ENCODE results near the gene YIPF5. TPM values are rescaled to one million over a fixed set of nuclear protein-coding genes. Genes with fewer than 3 reads are reported as not detected.

YIPF5 gene
- total RNA-seq, 6 donors from 2014 or later: 9.4 to 45.2 (median 30.9) TPM

DNA sequence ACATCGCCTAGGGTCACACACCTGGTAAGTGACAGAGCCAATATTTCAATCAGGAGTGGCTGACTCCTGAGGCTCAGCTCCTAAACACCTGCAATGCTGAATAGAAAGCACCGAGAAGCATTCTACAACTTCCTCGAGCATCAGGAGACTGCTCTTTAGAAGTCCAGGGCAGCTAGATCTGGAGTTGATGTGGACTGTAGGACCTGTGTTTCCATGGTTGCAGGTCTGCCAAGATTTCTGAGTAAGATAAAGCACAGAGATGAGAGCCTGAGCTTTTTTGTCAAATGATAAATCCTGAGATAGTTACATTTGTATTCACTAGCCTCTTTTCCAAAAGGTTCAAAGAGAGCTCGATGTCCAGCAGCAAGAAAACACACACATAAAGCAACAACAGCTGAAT lies 43.8 kb downstream of the YIPF5 start:
- Histone ChIP-seq H3K4me1 (peaks cover 0 to 3% (median 0%) of the 10 kb centered on the region in 4 donors), H3K27me3 (no peaks in the 10 kb centered on the region), H3K4me3 (no peak overlapping the region), H3K36me3 (no peaks in the 10 kb centered on the region), H3K27ac (no peak overlapping the region), H3K9me3 (no peaks in the 10 kb centered on the region)
- DNase-seq: no peak
- ATAC-seq (ENCODE audit: low FRiP score in 2 of 2): no peak
- 82 to 96% methylated on average over 4 of the region's 4 CpGs for WGBS, 2 donors
- TF ChIP-seq, protein P1, sequence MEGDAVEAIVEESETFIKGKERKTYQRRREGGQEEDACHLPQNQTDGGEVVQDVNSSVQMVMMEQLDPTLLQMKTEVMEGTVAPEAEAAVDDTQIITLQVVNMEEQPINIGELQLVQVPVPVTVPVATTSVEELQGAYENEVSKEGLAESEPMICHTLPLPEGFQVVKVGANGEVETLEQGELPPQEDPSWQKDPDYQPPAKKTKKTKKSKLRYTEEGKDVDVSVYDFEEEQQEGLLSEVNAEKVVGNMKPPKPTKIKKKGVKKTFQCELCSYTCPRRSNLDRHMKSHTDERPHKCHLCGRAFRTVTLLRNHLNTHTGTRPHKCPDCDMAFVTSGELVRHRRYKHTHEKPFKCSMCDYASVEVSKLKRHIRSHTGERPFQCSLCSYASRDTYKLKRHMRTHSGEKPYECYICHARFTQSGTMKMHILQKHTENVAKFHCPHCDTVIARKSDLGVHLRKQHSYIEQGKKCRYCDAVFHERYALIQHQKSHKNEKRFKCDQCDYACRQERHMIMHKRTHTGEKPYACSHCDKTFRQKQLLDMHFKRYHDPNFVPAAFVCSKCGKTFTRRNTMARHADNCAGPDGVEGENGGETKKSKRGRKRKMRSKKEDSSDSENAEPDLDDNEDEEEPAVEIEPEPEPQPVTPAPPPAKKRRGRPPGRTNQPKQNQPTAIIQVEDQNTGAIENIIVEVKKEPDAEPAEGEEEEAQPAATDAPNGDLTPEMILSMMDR (IDR thresholded peaks at IDR 0.05): no peak
- TF ChIP-seq POLR2AphosphoS5 (IDR thresholded peaks at IDR 0.05) (no peak), EP300 (IDR thresholded peaks at IDR 0.05) (no peak), POLR2A (IDR thresholded peaks at IDR 0.05) (no peak)

DNA sequence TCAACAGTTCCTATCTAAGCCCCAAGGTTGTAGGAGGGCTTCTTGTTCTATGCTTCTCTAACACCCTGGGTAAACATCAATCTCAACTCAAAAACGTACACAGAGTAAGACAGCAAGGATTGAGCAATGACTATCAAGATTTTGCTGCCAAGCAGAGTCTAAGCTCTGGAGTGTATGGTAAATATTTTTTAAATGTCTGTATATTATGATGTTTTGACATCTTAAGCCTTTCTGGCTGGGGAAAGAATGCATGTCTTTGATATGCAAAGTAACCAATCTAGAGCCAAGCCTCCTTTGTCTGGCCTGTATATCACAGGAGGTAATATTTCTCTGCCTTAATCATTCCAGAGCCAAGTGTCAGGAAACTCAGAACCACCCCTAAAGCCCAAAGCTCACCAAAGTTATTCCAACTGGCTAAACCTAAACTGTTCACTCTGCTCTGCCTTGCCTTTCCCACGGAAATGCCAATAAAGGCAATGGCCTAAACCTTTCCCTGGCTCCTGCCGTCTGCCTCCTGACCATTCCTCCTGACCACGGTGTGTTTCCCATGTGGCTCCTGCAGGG lies 45.2 kb downstream of the YIPF5 start:
- peak; percentile 24 to 43 for ATAC-seq (ENCODE audit: low FRiP score in 2 of 2)
- DNase-seq: no peak

DNA sequence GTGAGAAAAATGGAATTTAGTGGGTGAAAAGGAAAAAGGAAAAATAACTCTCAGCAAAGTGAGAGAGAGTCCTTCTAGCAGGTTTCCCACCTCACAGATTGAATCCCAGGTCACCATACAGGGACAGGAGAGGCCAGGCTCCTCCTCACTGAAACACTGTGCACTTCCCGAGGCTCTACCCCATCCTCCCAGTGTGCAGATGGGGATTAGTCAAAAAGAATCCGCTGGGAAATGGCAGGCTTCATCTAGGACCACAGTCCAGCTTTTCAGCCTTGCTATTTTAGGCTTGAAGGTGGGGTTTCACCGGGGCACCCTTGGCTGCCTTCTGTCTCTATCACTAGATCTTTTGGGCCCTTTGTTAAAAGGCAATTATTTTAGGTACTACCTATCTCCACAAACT lies 47.8 kb downstream of the YIPF5 start:
- Histone ChIP-seq H3K4me1 (peaks cover 0 to 3% (median 0%) of the 10 kb centered on the region in 4 donors), H3K27ac (no peak overlapping the region), H3K9me3 (no peaks in the 10 kb centered on the region), H3K27me3 (no peaks in the 10 kb centered on the region), H3K4me3 (no peak overlapping the region), H3K36me3 (no peaks in the 10 kb centered on the region)
- no peak for ATAC-seq (ENCODE audit: low FRiP score in 2 of 2)
- WGBS, 2 donors: 86 to 87% methylated on average over 3 of the region's 3 CpGs
- DNase-seq: no peak
- no peak for TF ChIP-seq POLR2A (IDR thresholded peaks at IDR 0.05)
- TF ChIP-seq EP300 (IDR thresholded peaks at IDR 0.05): no peak
- TF ChIP-seq, protein P1 (IDR thresholded peaks at IDR 0.05): no peak
- TF ChIP-seq POLR2AphosphoS5 (IDR thresholded peaks at IDR 0.05): no peak

More for the DNA sequence above, 45.2 kb downstream of the YIPF5 start:
- TF ChIP-seq POLR2A (IDR thresholded peaks at IDR 0.05) (no peak), EP300 (IDR thresholded peaks at IDR 0.05) (no peak), POLR2AphosphoS5 (IDR thresholded peaks at IDR 0.05) (no peak)
- TF ChIP-seq, protein P1 (IDR thresholded peaks at IDR 0.05): no peak
- Histone ChIP-seq H3K27ac (no peak overlapping the region), H3K4me3 (no peak overlapping the region), H3K27me3 (no peaks in the 10 kb centered on the region), H3K9me3 (no peaks in the 10 kb centered on the region), H3K36me3 (no peaks in the 10 kb centered on the region), H3K4me1 (peaks cover 0 to 3% (median 0%) of the 10 kb centered on the region in 4 donors)
- 57 to 61% methylated on average over 4 of the region's 4 CpGs for WGBS, 2 donors

DNA sequence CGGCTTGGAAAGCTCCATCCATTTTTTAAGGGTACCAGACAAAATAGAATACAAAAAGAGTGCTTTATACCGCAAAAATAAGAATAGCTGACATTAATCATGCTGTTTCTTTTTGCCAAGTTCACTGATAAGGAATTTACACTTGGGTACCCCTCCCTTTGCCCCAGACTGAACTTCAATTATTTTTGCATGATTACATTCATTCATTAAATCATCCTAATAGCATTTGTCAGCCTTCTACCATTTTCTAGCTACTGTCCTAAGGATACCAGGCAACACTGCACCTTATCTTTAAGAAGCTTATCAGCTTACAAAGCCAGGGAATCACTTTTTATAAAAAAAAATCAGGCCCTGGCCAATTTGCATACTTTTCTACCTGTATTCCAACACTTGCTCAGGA lies 48.4 kb downstream of the YIPF5 start:
- DNase-seq (no peak), ATAC-seq (ENCODE audit: low FRiP score in 2 of 2) (no peak)
- H3K27ac ChIP-seq: no peak overlapping the region
- H3K27me3 ChIP-seq: no peaks in the 10 kb centered on the region
- H3K4me1 ChIP-seq: peaks cover 0 to 3% (median 0%) of the 10 kb centered on the region in 4 donors
- no peak overlapping the region for H3K4me3 ChIP-seq
- no peaks in the 10 kb centered on the region for H3K9me3 ChIP-seq
- WGBS, 2 donors: 71 to 80% methylated on average over 2 of the region's 2 CpGs
- no peaks in the 10 kb centered on the region for H3K36me3 ChIP-seq
- no peak for TF ChIP-seq POLR2A (IDR thresholded peaks at IDR 0.05)
- TF ChIP-seq EP300 (IDR thresholded peaks at IDR 0.05): no peak
- TF ChIP-seq POLR2AphosphoS5 (IDR thresholded peaks at IDR 0.05): no peak
- TF ChIP-seq, protein P1 (IDR thresholded peaks at IDR 0.05): no peak

DNA sequence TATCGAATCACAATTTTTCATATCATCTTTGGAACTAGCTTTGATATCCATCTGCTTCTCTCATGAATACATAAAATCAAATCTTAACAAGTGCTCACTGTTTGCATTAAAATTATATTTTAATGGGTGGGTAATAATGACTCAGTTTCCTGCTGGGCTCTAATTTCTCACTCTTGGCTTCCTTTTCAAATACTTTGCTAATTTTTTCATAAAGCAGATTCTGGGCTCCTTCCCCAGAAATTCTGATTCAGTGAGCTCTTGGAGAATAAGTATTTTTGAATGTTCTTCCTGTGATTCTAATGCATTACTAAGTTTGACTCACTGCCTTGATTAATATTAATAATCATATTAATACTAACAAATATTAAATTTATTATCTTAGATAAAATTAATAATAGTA lies 48.9 kb downstream of the YIPF5 start:
- H3K4me1 ChIP-seq: peaks cover 0 to 3% (median 0%) of the 10 kb centered on the region in 4 donors
- H3K27ac ChIP-seq: no peak overlapping the region
- 98 to 100% methylated on average over 1 of the region's 1 CpG for WGBS, 2 donors
- no peak overlapping the region for H3K4me3 ChIP-seq
- no peaks in the 10 kb centered on the region for H3K36me3 ChIP-seq
- TF ChIP-seq, protein P1 (IDR thresholded peaks at IDR 0.05): no peak
- TF ChIP-seq POLR2A (IDR thresholded peaks at IDR 0.05) (no peak), POLR2AphosphoS5 (IDR thresholded peaks at IDR 0.05) (no peak), EP300 (IDR thresholded peaks at IDR 0.05) (no peak)
- H3K9me3 ChIP-seq: no peaks in the 10 kb centered on the region
- ATAC-seq (ENCODE audit: low FRiP score in 2 of 2) (no peak), DNase-seq (no peak)
- H3K27me3 ChIP-seq: no peaks in the 10 kb centered on the region

Measured in upper lobe of left lung (tissue), 6 donors.